GM12874 (cell line): ENCODE data around the gene RHBDL2.

Experiments
- CTCF ChIP-seq: IDR thresholded peaks from 2 replicates; pipeline ENCODE4 v1.5.1; 2011; ENCODE audit warnings: low read depth, mild to moderate bottlenecking, control low read depth, low read length, moderate library complexity; ENCODE audit not compliant: insufficient read depth

The RHBDL2 gene

GRCh38 chr1:38865112-38865715 is 76.4 kb downstream of the RHBDL2 start:
- no peak for TF ChIP-seq CTCF

GRCh38 chr1:38860454-38860795 is 81.2 kb downstream of the RHBDL2 start:
- TF ChIP-seq CTCF, result no peak

GRCh38 chr1:38859561-38860453 is 81.8 kb downstream of the RHBDL2 start, which contains the start of gene RRAGC:
Gene RRAGC, minus strand, starts transcription at chr1:38859772. Its CDS starts 126 bp downstream, at chr1:38859646.
- no peak for TF ChIP-seq CTCF

GRCh38 chr1:38858833-38859560 is 82.6 kb downstream of the RHBDL2 start:
- TF ChIP-seq CTCF, result no peak

GRCh38 chr1:38852780-38853179 is 88.8 kb downstream of the RHBDL2 start:
- no peak for TF ChIP-seq CTCF

GRCh38 chr1:38848071-38848470 is 93.6 kb downstream of the RHBDL2 start:
- TF ChIP-seq CTCF, result no peak

GRCh38 chr1:38846210-38846609 is 95.4 kb downstream of the RHBDL2 start:
- TF ChIP-seq CTCF, result no peak
